AG04450 (cell line): Measurements from ENCODE around the gene STOML3. TPM values are rescaled to one million over a fixed set of nuclear protein-coding genes. Genes with fewer than 3 reads are reported as not detected.

Experiments
- CTCF ChIA-PET: fragments of 300-600, 350-600 bp; formaldehyde crosslinking; extraction: SDS; loops from one replicate; lab custom pipeline; 2022; ENCODE audit warnings: antibody characterized with exemption, inconsistent platforms; lab: Charles Lee
- POLR2A ChIA-PET: fragments of 350-600 bp; formaldehyde crosslinking; extraction: SDS; loops from one replicate; lab custom pipeline; 2021; ENCODE audit warnings: antibody characterized with exemption, inconsistent platforms; lab: Yijun Ruan, JAX
- DNase-seq: peaks from one replicate; pipeline ENCODE4 v3.0.0-alpha.2; 2011; ENCODE audit warnings: low read depth, low spot score
- H3K27ac ChIP-seq: one replicate; pipeline ENCODE4 v1.5.1; 2012; ENCODE audit warnings: low read depth, low read length, control low read depth
- H3K27me3 ChIP-seq: one replicate; pipeline ENCODE4 v1.6.0; 2012; ENCODE audit warnings: low read length; ENCODE audit not compliant: control insufficient read depth, insufficient read depth
- H3K4me3 ChIP-seq: 2 replicates; pipeline ENCODE4 v1.5.1; 2011; ENCODE audit warnings: mild to moderate bottlenecking, low read depth, low read length, control low read depth
- H3K9me3 ChIP-seq: 2 replicates; pipeline ENCODE4 v1.5.1; 2012; ENCODE audit warnings: low read length; ENCODE audit not compliant: control insufficient read depth, insufficient read depth
- polyA plus RNA-seq: library from polyadenylated mRNA; depleted of rRNA; stranded (reverse); fragments of >200 nt; gene quantifications from 2 replicates; pipeline ENCODE4 v1.2.3, GENCODE V29; 2011
- TF ChIP-seq, protein P1 (sequence below): IDR thresholded peaks from 2 replicates; pipeline ENCODE4 v1.5.1; 2011; ENCODE audit warnings: low read depth, low read length, control low read depth, inconsistent platforms

STOML3 gene
- polyA plus RNA-seq, 1 experiment, result not detected

GRCh38 chr13:38944219-38944618 lies 46.4 kb downstream of the STOML3 start:
- TF ChIP-seq, protein P1, sequence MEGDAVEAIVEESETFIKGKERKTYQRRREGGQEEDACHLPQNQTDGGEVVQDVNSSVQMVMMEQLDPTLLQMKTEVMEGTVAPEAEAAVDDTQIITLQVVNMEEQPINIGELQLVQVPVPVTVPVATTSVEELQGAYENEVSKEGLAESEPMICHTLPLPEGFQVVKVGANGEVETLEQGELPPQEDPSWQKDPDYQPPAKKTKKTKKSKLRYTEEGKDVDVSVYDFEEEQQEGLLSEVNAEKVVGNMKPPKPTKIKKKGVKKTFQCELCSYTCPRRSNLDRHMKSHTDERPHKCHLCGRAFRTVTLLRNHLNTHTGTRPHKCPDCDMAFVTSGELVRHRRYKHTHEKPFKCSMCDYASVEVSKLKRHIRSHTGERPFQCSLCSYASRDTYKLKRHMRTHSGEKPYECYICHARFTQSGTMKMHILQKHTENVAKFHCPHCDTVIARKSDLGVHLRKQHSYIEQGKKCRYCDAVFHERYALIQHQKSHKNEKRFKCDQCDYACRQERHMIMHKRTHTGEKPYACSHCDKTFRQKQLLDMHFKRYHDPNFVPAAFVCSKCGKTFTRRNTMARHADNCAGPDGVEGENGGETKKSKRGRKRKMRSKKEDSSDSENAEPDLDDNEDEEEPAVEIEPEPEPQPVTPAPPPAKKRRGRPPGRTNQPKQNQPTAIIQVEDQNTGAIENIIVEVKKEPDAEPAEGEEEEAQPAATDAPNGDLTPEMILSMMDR, result no peak
- CTCF ChIA-PET, result no interaction called here
- POLR2A ChIA-PET, result no interaction called here
- no peak overlapping the region for H3K4me3 ChIP-seq
- no peak overlapping the region for H3K27ac ChIP-seq
- no peaks in the 10 kb centered on the region for H3K9me3 ChIP-seq
- DNase-seq, result no peak
- H3K27me3 ChIP-seq, result no peaks in the 10 kb centered on the region

DNA sequence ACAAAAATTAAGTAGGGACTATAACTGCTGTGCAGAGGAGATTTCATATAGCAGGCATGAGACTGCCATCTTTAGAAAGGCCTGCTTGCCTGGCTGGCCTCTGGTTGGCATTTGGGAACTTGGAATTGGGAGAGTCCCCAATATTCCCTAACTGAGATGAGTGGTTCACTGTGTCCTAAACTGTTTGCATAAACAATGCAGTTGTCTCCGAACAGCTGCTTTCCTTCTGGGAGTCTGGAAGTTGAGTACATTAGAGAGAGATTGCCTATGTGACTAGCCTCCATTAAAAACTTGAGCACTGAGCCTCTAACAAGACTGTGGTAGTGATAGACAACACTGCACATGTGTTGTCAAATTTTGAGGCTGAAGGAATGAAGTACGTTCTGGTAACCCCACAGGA lies 47.4 kb downstream of the STOML3 start:
- TF ChIP-seq, protein P1, result no peak
- CTCF ChIA-PET, result no interaction called here
- H3K27ac ChIP-seq, result no peak overlapping the region

GRCh38 chr13:38941353-38941945 lies 49.2 kb downstream of the STOML3 start:
- DNase-seq, result no peak
- Histone ChIP-seq H3K27ac (no peak overlapping the region), H3K27me3 (no peaks in the 10 kb centered on the region), H3K9me3 (no peaks in the 10 kb centered on the region), H3K4me3 (no peak overlapping the region)
- ChIA-PET POLR2A (no interaction called here), CTCF (no interaction called here)
- TF ChIP-seq, protein P1, result no peak

More for the DNA sequence above, 47.4 kb downstream of the STOML3 start:
- POLR2A ChIA-PET, result no interaction called here
- H3K4me3 ChIP-seq, result no peak overlapping the region
- H3K9me3 ChIP-seq, result no peaks in the 10 kb centered on the region
- DNase-seq, result no peak
- H3K27me3 ChIP-seq, result no peaks in the 10 kb centered on the region

GRCh38 chr13:38933786-38934185 lies 56.8 kb downstream of the STOML3 start:
- no peaks in the 10 kb centered on the region for H3K9me3 ChIP-seq
- ChIA-PET CTCF (no interaction called here), POLR2A (no interaction called here)
- TF ChIP-seq, protein P1, result no peak
- H3K27ac ChIP-seq, result no peak overlapping the region
- no peak for DNase-seq
- H3K4me3 ChIP-seq, result no peak overlapping the region
- no peaks in the 10 kb centered on the region for H3K27me3 ChIP-seq

DNA sequence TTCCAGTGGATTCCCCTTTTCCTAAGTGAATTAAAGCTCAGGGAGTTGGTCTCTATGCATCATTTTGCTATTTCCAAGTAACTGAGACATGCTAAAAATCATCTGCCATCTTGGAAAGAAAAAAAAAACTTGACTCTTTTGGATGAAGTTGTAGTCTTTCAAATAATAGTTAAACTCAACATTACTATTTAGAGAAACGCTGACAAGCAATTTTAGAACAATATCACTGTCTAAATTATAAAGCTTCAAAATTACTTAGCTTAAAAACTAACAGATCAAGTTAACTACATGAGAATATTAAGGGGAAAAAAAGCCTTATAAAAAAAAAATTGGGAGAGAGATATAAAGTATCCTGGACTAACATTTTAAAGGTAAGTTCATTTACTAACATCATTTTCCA lies 68.5 kb downstream of the STOML3 start:
- H3K27me3 ChIP-seq, result no peaks in the 10 kb centered on the region
- no peak overlapping the region for H3K4me3 ChIP-seq
- H3K27ac ChIP-seq, result no peak overlapping the region
- CTCF ChIA-PET, result interaction anchor here (0.8 kb wide), 1 partner anchor 340 kb away, joined by 3 read pairs; no protein-coding TSS in a partner anchor
- H3K9me3 ChIP-seq, result no peaks in the 10 kb centered on the region
- POLR2A ChIA-PET, result no interaction called here
- no peak for DNase-seq
- TF ChIP-seq, protein P1, result no peak
